HCT116 (cell line): Measurements from ENCODE around the gene TM9SF2.

Experiments
- EGR1 ChIP-seq: IDR thresholded peaks from 2 replicates; pipeline ENCODE4 v1.6.1; 2012; ENCODE audit warnings: low read depth
- EZH2 ChIP-seq: fragments of 200-600 bp; sonication (generic); IDR thresholded peaks from 2 replicates; pipeline ENCODE4 v1.6.1; 2017; ENCODE audit warnings: antibody characterized with exemption, mixed run types
- EZH2phosphoT487 ChIP-seq: fragments of 200-600 bp; IDR thresholded peaks from 2 replicates; pipeline ENCODE4 v1.6.1; 2018; ENCODE audit warnings: antibody characterized with exemption, borderline replicate concordance
- JUND ChIP-seq: IDR thresholded peaks from 2 replicates; pipeline ENCODE4 v1.6.1; 2012
- MAX ChIP-seq: IDR thresholded peaks from 2 replicates; pipeline ENCODE4 v1.6.1; 2012
- POLR2A ChIP-seq: IDR thresholded peaks from 2 replicates; pipeline ENCODE4 v1.7.0; 2011; ENCODE audit warnings: borderline replicate concordance; ENCODE audit not compliant: insufficient read depth, insufficient read length; ENCODE audit errors: extremely low read depth
- POLR2AphosphoS5 ChIP-seq: IDR thresholded peaks from 2 replicates; pipeline ENCODE4 v1.6.1; 2011; ENCODE audit warnings: mild to moderate bottlenecking, low read depth, low read length, moderate library complexity
- SP1 ChIP-seq: IDR thresholded peaks from 2 replicates; pipeline ENCODE4 v1.6.1; 2012; ENCODE audit warnings: low read depth
- TF ChIP-seq, protein P1 (sequence below), 3 experiments: fragments of 200-600 bp in 1 of 3; sonication (generic) in 1 of 3; IDR thresholded peaks in 2 of 3; conservative IDR thresholded peaks in 1 of 3; 2 replicates each; pipeline ENCODE4 v1.5.1; 2012 to 2017; ENCODE audit warnings: low read depth in 2 of 3, low read length in 2 of 3, antibody characterized with exemption in 1 of 3, borderline replicate concordance in 1 of 3, control low read depth in 1 of 3, mild to moderate bottlenecking in 1 of 3, mixed read lengths in 1 of 3, mixed run types in 1 of 3, moderate library complexity in 1 of 3; ENCODE audit not compliant: insufficient read depth in 1 of 3
- TF ChIP-seq, protein P2 (sequence below): IDR thresholded peaks from 2 replicates; pipeline ENCODE4 v1.6.1; 2012; ENCODE audit warnings: low read depth

GRCh38 chr13:99454518-99455183, 46.6 kb upstream of the TM9SF2 start:
- TF ChIP-seq, protein P1, sequence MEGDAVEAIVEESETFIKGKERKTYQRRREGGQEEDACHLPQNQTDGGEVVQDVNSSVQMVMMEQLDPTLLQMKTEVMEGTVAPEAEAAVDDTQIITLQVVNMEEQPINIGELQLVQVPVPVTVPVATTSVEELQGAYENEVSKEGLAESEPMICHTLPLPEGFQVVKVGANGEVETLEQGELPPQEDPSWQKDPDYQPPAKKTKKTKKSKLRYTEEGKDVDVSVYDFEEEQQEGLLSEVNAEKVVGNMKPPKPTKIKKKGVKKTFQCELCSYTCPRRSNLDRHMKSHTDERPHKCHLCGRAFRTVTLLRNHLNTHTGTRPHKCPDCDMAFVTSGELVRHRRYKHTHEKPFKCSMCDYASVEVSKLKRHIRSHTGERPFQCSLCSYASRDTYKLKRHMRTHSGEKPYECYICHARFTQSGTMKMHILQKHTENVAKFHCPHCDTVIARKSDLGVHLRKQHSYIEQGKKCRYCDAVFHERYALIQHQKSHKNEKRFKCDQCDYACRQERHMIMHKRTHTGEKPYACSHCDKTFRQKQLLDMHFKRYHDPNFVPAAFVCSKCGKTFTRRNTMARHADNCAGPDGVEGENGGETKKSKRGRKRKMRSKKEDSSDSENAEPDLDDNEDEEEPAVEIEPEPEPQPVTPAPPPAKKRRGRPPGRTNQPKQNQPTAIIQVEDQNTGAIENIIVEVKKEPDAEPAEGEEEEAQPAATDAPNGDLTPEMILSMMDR (IDR thresholded peaks at IDR 0.05 in 2 of 3, conservative IDR thresholded peaks at IDR 0.05 in 1 of 3; ENCODE audit: borderline replicate concordance in 1 of 3, insufficient read depth in 1 of 3, low read depth in 2 of 3, low read length in 2 of 3) = no peak
- TF ChIP-seq POLR2A (no peak), JUND (no peak), POLR2AphosphoS5 (no peak), EZH2 (no peak), EZH2phosphoT487 (no peak), MAX (no peak), EGR1 (no peak), SP1 (no peak)
- TF ChIP-seq, protein P2, sequence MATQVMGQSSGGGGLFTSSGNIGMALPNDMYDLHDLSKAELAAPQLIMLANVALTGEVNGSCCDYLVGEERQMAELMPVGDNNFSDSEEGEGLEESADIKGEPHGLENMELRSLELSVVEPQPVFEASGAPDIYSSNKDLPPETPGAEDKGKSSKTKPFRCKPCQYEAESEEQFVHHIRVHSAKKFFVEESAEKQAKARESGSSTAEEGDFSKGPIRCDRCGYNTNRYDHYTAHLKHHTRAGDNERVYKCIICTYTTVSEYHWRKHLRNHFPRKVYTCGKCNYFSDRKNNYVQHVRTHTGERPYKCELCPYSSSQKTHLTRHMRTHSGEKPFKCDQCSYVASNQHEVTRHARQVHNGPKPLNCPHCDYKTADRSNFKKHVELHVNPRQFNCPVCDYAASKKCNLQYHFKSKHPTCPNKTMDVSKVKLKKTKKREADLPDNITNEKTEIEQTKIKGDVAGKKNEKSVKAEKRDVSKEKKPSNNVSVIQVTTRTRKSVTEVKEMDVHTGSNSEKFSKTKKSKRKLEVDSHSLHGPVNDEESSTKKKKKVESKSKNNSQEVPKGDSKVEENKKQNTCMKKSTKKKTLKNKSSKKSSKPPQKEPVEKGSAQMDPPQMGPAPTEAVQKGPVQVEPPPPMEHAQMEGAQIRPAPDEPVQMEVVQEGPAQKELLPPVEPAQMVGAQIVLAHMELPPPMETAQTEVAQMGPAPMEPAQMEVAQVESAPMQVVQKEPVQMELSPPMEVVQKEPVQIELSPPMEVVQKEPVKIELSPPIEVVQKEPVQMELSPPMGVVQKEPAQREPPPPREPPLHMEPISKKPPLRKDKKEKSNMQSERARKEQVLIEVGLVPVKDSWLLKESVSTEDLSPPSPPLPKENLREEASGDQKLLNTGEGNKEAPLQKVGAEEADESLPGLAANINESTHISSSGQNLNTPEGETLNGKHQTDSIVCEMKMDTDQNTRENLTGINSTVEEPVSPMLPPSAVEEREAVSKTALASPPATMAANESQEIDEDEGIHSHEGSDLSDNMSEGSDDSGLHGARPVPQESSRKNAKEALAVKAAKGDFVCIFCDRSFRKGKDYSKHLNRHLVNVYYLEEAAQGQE = no peak
